Muscle of leg (tissue), 11 donors: ENCODE measurements around the gene TNFRSF19. TPM values are rescaled to one million over a fixed set of nuclear protein-coding genes. Genes with fewer than 3 reads are reported as not detected.

ENCODE experiments used
- DNase-seq: peaks from one replicate; pipeline ENCODE4 v3.0.0; 2013
- H3K27ac ChIP-seq: one replicate; pipeline ENCODE4 v1.5.1; 2013; ENCODE audit warnings: mild to moderate bottlenecking, low read length, control low read depth
- H3K27me3 ChIP-seq: one replicate; pipeline ENCODE4 v1.6.1; 2013; ENCODE audit warnings: low read length; ENCODE audit not compliant: control insufficient read depth, insufficient read depth
- H3K36me3 ChIP-seq: one replicate; pipeline ENCODE4 v1.6.1; 2013; ENCODE audit warnings: low read length; ENCODE audit not compliant: control insufficient read depth, insufficient read depth
- H3K4me1 ChIP-seq: one replicate; pipeline ENCODE4 v1.6.1; 2013; ENCODE audit warnings: low read length; ENCODE audit not compliant: control insufficient read depth, insufficient read depth
- H3K4me3 ChIP-seq: one replicate; pipeline ENCODE4 v1.5.1; 2013; ENCODE audit warnings: low read length, control low read depth
- H3K9me3 ChIP-seq: replicated peaks from 2 replicates; pipeline ENCODE4 v1.6.1; 2013; ENCODE audit warnings: low read depth, low read length; ENCODE audit not compliant: control insufficient read depth
- WGBS: methylation state at CpG from one replicate; pipeline ENCODE4 v1.1.5; 2013; ENCODE audit warnings: missing lambda C conversion rate; ENCODE audit not compliant: insufficient coverage; 5-methylcytosine and 5-hydroxymethylcytosine counted together
- polyA plus RNA-seq, 8 donors: library from polyadenylated mRNA; unstranded; fragments of 120-200 nt; gene quantifications; one replicate each; pipeline versions ENCODE4 v1.2.1 to v1.2.3, GENCODE V29; 2013; ENCODE audit warnings: inconsistent platforms in 1 of 8, low replicate concordance in 1 of 8; ENCODE audit not compliant: insufficient read length in 8 of 8, insufficient read depth in 1 of 8
- total RNA-seq: library from RNA; stranded (reverse); fragments of 120-200 nt; gene quantifications from one replicate; pipeline ENCODE4 v1.2.4, GENCODE V29; 2013

Gene TNFRSF19
- total and polyA plus RNA-seq, 9 donors: 9.5 to 47.4 (median 13.8) TPM

GRCh38 chr13:23599083-23599925, 29.1 kb downstream of the TNFRSF19 start:
- Histone ChIP-seq H3K36me3 (peaks cover 7% of the 10 kb centered on the region), H3K27ac (no peak overlapping the region), H3K4me1 (no peaks in the 10 kb centered on the region), H3K4me3 (no peak overlapping the region), H3K9me3 (peaks cover 3% of the 10 kb centered on the region), H3K27me3 (no peaks in the 10 kb centered on the region)
- 100% methylated on average over 1 of the region's 3 CpGs for WGBS
- no peak for DNase-seq

- Histone ChIP-seq H3K4me1 (no peaks in the 10 kb centered on the region), H3K36me3 (no peaks in the 10 kb centered on the region), H3K4me3 (no peak overlapping the region), H3K27me3 (no peaks in the 10 kb centered on the region), H3K9me3 (no peaks in the 10 kb centered on the region), H3K27ac (no peak overlapping the region)
- no peak for DNase-seq
- WGBS: no CpG with 5 or more reads among the region's 3 CpGs
Observed at GRCh38 chr13:23600100-23600499, 29.9 kb downstream of the TNFRSF19 start.

DNA sequence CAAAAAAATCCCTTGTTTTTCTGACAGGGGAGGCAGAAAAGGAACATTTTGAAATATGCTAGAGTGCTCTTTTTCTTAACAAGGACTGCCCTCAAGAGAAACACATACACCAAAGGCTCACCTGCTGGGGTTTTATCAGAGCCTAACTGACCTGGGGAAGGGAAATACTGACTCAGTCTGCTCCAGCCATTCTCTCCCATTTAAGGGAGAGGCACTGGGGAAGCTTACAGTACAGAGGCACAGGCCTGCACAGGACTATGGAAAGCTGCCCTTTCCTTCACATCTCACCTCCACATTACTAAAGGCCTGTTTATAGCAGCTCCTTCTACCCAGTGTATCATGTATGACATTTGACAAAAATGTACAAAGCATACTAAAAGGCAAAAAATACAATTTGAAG, 30.3 kb downstream of the TNFRSF19 start:
- H3K9me3 ChIP-seq: no peaks in the 10 kb centered on the region
- H3K4me3 ChIP-seq: no peak overlapping the region
- no peak overlapping the region for H3K27ac ChIP-seq
- no peaks in the 10 kb centered on the region for H3K36me3 ChIP-seq
- no peak for DNase-seq
- H3K27me3 ChIP-seq: no peaks in the 10 kb centered on the region
- no peaks in the 10 kb centered on the region for H3K4me1 ChIP-seq

DNA sequence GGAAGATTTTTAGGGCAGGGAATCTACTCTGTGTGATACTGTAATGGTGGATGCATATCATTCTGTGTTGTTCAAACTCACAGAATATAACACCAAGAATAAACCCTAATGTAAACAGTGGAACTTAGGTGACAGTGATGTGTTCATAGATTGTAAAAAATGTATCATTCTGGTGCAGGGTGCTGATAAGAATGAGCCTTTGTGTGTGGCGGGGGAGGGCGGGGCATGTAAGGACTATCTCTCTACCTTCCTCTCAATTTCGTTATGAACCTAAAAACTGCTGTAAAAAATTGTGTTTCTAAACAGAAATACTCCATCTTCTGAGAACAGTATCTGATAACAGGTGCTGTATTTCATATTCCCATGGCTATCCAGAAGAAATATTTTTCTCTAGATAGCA, 35.6 kb downstream of the TNFRSF19 start:
- H3K9me3 ChIP-seq: no peaks in the 10 kb centered on the region
- H3K27ac ChIP-seq: no peak overlapping the region
- H3K4me1 ChIP-seq: peaks cover 14% of the 10 kb centered on the region
- no peaks in the 10 kb centered on the region for H3K36me3 ChIP-seq
- no CpG with 5 or more reads among the region's 3 CpGs for WGBS
- no peaks in the 10 kb centered on the region for H3K27me3 ChIP-seq
- no peak for DNase-seq
- no peak overlapping the region for H3K4me3 ChIP-seq

- Histone ChIP-seq H3K4me1 (peaks cover 21% of the 10 kb centered on the region), H3K4me3 (no peak overlapping the region), H3K36me3 (no peaks in the 10 kb centered on the region), H3K27me3 (no peaks in the 10 kb centered on the region), H3K27ac (peak overlapping the region; percentile 56), H3K9me3 (no peaks in the 10 kb centered on the region)
- no peak for DNase-seq
- WGBS: no CpG with 5 or more reads among the region's 3 CpGs
Observed at GRCh38 chr13:23608138-23608537, 37.9 kb downstream of the TNFRSF19 start.

GRCh38 chr13:23608701-23609413, 38.6 kb downstream of the TNFRSF19 start:
- no peaks in the 10 kb centered on the region for H3K9me3 ChIP-seq
- no peaks in the 10 kb centered on the region for H3K36me3 ChIP-seq
- H3K4me1 ChIP-seq: peaks cover 24% of the 10 kb centered on the region
- no peaks in the 10 kb centered on the region for H3K27me3 ChIP-seq
- no peak overlapping the region for H3K4me3 ChIP-seq
- peak; percentile 68 for DNase-seq
- 56% methylated on average over 6 of the region's 13 CpGs for WGBS
- H3K27ac ChIP-seq: peak overlapping the region; percentile 56

DNA sequence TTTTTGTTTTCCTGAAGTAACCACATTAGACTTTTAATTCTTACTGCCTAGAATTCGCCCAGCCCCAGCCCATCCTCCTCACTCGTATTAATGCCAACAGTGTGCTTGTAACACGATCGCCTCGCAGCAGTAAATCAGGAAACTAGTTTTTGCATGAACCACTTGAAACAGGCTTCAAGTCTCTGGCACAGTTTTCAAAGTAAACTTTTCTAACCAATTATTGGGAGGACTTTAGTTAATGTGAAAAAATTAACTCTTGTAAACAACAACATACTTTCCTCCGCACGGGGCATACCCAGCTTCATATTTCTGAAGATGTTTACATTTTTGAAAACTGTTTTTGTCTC, 39.2 kb downstream of the TNFRSF19 start:
- Histone ChIP-seq H3K9me3 (no peaks in the 10 kb centered on the region), H3K4me3 (no peak overlapping the region), H3K4me1 (peaks cover 24% of the 10 kb centered on the region), H3K27me3 (no peaks in the 10 kb centered on the region), H3K36me3 (no peaks in the 10 kb centered on the region), H3K27ac (peak overlapping the region; percentile 45)
- WGBS: 21% methylated on average over 2 of the region's 7 CpGs
- peak; percentile 76 for DNase-seq

DNA sequence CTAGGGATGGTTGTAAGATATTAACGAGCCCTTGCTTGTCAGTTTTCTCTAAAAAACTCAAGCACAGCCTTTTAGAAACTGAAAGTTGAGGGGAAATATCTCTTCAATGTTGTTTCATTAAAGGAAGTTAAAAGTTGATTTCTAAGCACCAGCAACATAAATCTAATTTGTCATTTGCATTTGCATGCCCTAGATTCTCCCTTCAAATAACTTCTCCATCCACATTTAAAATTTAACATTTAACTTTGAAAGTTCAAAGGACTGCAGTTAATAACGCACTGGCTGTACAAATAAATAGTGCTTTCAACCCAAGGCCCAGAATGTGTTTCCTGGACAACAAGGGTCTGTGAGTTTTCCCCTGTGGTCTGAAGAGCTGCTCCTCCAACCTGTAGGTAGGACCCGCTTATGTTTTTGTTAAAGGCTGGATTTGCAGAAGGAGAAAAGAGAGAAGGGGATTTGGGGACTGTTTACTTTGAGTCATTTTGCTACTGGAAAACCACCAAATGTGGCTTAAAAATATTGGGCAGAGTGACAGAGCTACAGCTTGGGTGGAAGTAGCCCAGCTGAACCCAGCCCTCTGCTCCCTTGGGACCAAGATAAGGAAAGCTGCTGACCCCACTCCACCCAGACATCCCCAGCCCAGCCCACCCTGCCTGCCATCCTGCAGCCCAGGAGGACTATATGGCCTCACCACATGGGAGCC, 39.8 kb downstream of the TNFRSF19 start:
- no peaks in the 10 kb centered on the region for H3K27me3 ChIP-seq
- H3K9me3 ChIP-seq: no peaks in the 10 kb centered on the region
- H3K4me3 ChIP-seq: no peak overlapping the region
- peaks cover 24% of the 10 kb centered on the region for H3K4me1 ChIP-seq
- 33% methylated on average over 1 of the region's 3 CpGs for WGBS
- H3K27ac ChIP-seq: peak overlapping the region; percentile 45
- H3K36me3 ChIP-seq: no peaks in the 10 kb centered on the region
- DNase-seq: peak; percentile 36

GRCh38 chr13:23610966-23611491, 40.8 kb downstream of the TNFRSF19 start:
- H3K36me3 ChIP-seq: no peaks in the 10 kb centered on the region
- no peaks in the 10 kb centered on the region for H3K9me3 ChIP-seq
- no peaks in the 10 kb centered on the region for H3K27me3 ChIP-seq
- peaks cover 29% of the 10 kb centered on the region for H3K4me1 ChIP-seq
- WGBS: 57% methylated on average over 2 of the region's 2 CpGs
- H3K27ac ChIP-seq: no peak overlapping the region
- no peak overlapping the region for H3K4me3 ChIP-seq
- DNase-seq: peak; percentile 83

DNA sequence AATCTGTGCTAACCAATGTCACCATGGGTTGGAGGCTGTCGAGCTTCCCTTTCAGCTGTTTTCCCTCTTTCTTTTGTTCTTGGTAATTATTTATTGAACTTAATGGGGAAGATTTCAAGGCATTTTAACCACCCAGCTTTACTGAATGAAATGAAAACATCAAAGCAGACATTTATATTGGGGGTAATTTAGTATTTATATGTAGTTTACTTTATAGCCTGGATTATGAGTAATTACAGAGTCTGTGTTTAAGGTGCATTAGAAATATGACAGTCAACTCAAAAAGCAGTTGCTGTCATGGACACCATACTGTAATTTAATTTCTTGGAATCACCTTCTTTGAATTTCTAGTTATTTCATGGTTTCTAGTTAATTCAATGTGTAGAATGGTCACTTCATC, 42.0 kb downstream of the TNFRSF19 start:
- no peak overlapping the region for H3K27ac ChIP-seq
- WGBS: no CpG with 5 or more reads among the region's 1 CpG
- no peaks in the 10 kb centered on the region for H3K36me3 ChIP-seq
- H3K9me3 ChIP-seq: no peaks in the 10 kb centered on the region
- DNase-seq: no peak
- H3K27me3 ChIP-seq: no peaks in the 10 kb centered on the region
- no peak overlapping the region for H3K4me3 ChIP-seq
- H3K4me1 ChIP-seq: peaks cover 30% of the 10 kb centered on the region
